ENCODE results near the gene WFDC9.
"Not testable (repeated sequence)": the region's sequence is repeated elsewhere in the genome, so short reads cannot be mapped to it uniquely, and the experiment has no call there.

The WFDC9 gene

GRCh38 chr20:45646875-45647274, 15.8 kb upstream of the WFDC9 start:
- no peak for TF ChIP-seq ZFX (IDR thresholded peaks at IDR 0.05; ENCODE audit: borderline replicate concordance)
- TF ChIP-seq CTCF (IDR thresholded peaks at IDR 0.05) = no peak
- no peak overlapping the region for H3K27ac ChIP-seq

GRCh38 chr20:45645869-45646268, 14.8 kb upstream of the WFDC9 start:
- H3K27ac ChIP-seq = not testable (repeated sequence)

- not testable (repeated sequence) for H3K27ac ChIP-seq
Measured at GRCh38 chr20:45641076-45641475, 10.0 kb upstream of the WFDC9 start.

GRCh38 chr20:45639687-45640086, 8.6 kb upstream of the WFDC9 start:
- H3K27ac ChIP-seq = no peak overlapping the region
- TF ChIP-seq ZFX (IDR thresholded peaks at IDR 0.05; ENCODE audit: borderline replicate concordance) (no peak), CTCF (IDR thresholded peaks at IDR 0.05) (no peak)

GRCh38 chr20:45636513-45636912, 5.4 kb upstream of the WFDC9 start:
- no peak overlapping the region for H3K27ac ChIP-seq
- no peak for TF ChIP-seq ZFX (IDR thresholded peaks at IDR 0.05; ENCODE audit: borderline replicate concordance)

- no peak for TF ChIP-seq CTCF (IDR thresholded peaks at IDR 0.05)
- no peak for TF ChIP-seq ZFX (IDR thresholded peaks at IDR 0.05; ENCODE audit: borderline replicate concordance)
- H3K27ac ChIP-seq = no peak overlapping the region
Measured at GRCh38 chr20:45630371-45630770, 713 bp downstream of the WFDC9 start.

- no peak for TF ChIP-seq ZFX (IDR thresholded peaks at IDR 0.05; ENCODE audit: borderline replicate concordance)
- TF ChIP-seq CTCF (IDR thresholded peaks at IDR 0.05) = peak; percentile 88
Measured at GRCh38 chr20:45629496-45630100, 1.5 kb downstream of the WFDC9 start, which contains the start of gene WFDC10A. WFDC10A (plus strand) TSS chr20:45629739; CDS start chr20:45629814, 75 bp downstream.

GRCh38 chr20:45626540-45626939, 4.5 kb downstream of the WFDC9 start:
- H3K27ac ChIP-seq = no peak overlapping the region
- TF ChIP-seq ZFX (IDR thresholded peaks at IDR 0.05; ENCODE audit: borderline replicate concordance) (no peak), CTCF (IDR thresholded peaks at IDR 0.05) (no peak)

More at GRCh38 chr20:45629496-45630100, 1.5 kb downstream of the WFDC9 start, which contains the start of gene WFDC10A:
- no peak within 1 kb of the TSS for H3K27ac ChIP-seq

GRCh38 chr20:45621593-45621992, 9.5 kb downstream of the WFDC9 start:
- H3K27ac ChIP-seq = peak overlapping the region; percentile 36
- no peak for TF ChIP-seq ZFX (IDR thresholded peaks at IDR 0.05; ENCODE audit: borderline replicate concordance)
- no peak for TF ChIP-seq CTCF (IDR thresholded peaks at IDR 0.05)
